T-helper 2 cell (primary cell): ENCODE measurements around the gene HSPB6.
A peak's percentile ranks its signal among the peaks of the same experiment; 100 is the strongest.

Source experiments
- DNase-seq, 5 experiments: peaks; one replicate each; pipeline versions ENCODE4 v3.0.0 to v3.0.0-alpha.2; 2012 to 2022

The HSPB6 gene

DNA sequence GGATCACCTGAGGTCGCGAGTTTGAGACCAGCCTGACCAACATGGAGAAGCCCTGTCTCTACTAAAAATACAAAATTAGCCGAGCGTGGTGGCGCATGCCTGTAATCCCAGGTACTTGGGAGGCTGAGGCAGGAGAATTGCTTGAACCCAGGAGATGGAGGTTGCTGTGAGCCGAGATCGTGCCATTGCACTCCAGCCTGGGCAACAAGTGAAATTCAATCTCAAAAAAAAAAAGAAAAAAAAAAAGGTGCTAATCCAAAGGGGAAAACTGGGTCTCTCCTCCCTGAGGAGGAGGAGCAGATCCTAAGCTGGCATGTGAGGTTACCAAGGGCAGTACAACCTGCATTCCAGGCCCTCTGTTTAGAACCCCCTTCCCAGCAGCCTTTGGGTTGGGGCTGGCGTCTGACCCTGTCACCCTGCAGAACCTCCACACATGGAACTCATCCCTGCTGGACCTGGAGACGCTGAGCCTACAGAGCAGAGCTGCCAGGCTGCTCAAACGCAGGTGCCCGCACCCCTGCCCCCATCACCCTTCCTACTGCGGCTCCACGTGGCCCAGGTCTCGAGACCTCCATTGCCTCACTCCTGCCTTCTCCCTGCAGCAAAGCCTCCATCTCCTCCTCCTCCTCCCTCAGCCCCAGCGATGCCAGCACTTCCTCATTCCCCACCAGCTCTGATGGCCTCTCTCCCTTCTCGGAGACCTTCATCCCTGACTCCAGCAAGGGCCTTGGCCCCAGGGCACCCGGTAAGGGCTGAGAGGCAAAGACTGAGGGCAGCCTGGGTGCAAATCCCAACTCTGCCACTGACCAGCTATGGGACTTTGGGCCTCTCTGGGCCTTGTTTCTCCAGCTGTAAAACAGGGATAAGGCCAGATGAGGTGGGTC, 7.8 kb upstream of the HSPB6 start:
- DNase-seq, result no peak

- DNase-seq, result no peak
Observed at GRCh38 chr19:35760711-35761349, 4.0 kb upstream of the HSPB6 start.

- no peak for DNase-seq
Observed at GRCh38 chr19:35759697-35760096, 2.9 kb upstream of the HSPB6 start.

GRCh38 chr19:35757749-35758608, 1.1 kb upstream of the HSPB6 start, which contains the start of gene PROSER3:
Gene PROSER3 (plus strand): TSS chr19:35758176. CDS start chr19:35758216, 40 bp downstream.
- DNase-seq, result peak; percentile 94 to 100 (median 97)

- no peak for DNase-seq
Observed at GRCh38 chr19:35757231-35757748, 461 bp upstream of the HSPB6 start.

DNA sequence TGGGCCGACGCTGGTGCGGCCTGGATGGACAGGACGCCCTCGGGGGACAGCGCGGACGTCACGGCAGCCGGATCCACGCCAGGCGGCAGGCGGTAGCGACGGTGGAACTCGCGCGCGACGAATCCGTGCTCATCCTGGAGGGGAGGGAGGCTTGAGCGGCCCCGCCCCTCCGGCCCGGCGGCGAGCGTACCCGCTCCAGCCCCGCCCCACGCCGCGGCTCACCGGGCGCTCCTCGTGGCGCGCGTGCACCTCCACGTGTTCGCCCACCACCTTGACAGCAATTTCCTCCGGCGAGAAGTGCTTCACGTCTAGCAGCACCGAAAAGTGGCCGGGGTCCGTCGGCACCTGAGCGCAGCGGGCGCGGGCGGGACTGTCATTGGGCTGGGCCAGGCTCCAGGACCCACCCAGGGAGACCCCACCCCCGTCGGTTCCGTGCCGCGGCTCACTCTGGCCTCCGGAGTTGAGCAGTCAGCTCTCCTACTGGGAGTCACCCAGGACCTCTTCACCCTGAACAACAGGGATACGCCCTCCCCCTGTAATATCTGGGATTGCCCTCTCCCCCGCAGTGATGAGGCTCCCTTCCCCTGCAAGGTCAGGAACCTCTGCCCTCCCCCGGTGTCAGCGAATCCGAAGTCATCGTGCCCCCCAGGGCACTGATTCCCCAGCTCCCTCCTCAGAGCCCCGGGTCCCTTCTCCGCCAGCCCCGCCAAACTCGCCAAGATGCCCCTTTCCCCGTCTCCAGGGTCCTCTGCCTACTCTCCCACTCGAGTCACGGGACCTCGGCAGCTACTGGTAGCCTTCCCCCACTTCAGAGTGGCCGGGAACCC, 1.1 kb downstream of the HSPB6 start:
- peak; percentile 11 to 77 (median 33) for DNase-seq

DNA sequence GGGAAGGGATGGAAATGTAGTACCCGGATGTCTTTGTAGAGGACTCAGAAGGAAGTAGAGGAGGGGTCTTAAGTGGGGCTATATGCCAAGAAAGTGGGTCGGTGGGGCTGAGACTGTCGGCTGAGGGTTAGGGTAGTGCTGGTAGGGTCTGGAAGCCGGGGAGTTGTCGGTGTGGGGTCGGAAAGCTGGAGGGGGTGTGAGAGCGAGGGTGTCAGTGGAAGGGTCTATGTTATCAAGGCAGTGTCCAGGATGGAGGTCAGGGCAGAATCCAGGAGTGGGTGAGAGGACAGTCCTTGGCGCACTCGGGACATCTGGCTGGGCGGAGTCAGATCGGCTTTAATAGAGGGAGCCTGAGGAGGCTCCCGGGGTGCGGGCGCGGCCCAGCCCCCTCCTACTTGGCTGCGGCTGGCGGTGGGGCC, 1.7 kb downstream of the HSPB6 start:
- DNase-seq, result no peak

GRCh38 chr19:35754370-35755130, 2.3 kb downstream of the HSPB6 start:
- DNase-seq, result no peak

DNA sequence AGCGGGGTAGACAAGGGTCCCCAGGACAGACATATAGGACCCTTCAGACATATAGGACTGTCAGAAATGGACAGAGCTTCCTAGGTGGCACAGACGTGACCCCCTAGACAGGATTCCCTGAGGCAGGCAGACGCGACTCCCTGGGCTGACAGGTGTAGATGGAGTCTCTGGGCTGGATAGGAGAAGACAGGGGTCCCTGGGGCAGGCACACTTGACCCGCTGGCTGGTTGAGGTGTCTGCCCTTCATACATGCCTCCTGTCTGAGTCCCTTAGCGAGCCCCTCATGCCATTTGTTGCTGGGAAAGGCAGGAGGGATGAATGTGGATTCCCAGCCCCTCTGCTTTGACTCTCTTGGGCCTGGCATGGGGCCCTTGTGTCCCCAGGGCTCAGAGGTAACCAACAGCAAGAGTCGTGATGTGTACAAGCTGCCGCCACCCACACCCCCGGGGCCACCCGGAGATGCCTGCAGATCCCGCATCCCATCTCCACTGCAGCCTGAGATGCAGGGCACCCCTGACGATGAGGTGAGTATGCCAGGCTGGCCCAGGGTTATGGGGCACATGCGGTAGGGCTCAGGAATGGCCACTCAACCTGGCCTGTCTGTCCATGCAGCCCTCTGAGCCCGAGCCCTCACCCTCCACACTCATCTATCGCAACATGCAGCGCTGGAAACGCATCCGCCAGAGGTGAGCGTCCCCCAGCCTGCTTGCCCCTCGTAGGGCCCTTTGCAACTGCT, 3.0 kb downstream of the HSPB6 start:
- no peak for DNase-seq

- DNase-seq, result no peak
Observed at GRCh38 chr19:35752746-35753350, 4.0 kb downstream of the HSPB6 start.

DNA sequence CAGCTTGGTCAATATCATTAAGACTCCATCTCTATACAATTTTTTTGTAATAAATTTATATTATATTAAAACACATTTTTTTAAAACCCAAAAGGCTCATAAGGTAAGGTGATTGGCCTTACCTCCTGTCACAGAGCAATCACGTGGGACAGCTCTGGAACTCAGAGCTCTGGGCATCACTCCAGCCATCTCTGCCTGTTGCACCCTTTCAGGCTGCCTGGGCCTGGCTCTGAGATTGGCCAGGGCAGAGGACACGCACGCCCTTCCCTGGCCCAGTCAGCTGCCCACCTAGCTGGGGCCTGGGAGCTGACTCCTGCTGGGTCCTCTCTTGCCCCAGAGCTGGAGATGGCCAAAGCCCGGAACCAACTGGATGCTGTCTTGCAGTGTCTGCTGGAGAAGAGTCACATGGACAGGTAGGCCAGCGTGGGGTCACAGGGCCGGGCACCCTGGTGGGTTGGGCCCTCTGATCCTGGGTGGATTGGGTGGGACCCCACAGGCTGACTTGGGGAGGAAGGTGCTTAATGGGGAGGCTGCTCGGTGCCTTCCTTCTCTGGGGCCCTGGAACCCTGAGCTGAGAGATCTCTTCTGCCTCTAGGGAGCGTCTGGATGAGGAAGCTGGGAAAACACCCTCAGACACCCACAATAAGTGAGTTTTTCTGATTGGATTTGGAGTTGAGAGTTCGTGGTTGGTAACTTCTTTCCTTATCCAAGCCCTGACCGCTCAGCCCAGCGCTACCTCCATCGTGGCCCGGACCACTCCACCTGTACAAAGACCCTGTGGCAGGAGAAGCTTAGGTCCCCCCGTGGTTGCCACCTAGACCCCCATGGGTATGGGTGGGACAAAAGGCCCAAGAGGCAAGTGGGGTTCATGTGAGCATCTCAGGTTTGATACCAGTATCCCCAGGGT, 4.7 kb downstream of the HSPB6 start:
- DNase-seq, result no peak

DNA sequence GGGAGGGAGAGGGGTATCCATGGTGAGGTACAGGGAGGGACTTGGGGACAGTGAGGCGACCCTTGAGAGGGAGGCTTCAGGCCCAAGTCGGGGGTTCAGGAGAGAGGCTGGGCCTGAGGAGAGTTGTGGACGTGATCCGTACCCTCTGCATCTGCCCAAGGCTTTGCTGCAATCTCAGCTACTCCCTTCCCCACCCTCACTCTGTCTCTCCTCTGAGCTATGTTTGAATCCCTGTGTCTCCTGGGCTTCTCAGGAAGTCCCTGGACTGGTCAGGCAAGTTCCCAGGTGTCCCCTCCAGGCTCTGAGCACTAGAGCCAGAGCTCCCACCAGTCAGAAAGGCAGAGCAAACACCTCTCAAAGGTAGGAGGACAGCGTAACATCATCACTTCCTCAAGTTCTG, 6.7 kb downstream of the HSPB6 start:
- no peak for DNase-seq

DNA sequence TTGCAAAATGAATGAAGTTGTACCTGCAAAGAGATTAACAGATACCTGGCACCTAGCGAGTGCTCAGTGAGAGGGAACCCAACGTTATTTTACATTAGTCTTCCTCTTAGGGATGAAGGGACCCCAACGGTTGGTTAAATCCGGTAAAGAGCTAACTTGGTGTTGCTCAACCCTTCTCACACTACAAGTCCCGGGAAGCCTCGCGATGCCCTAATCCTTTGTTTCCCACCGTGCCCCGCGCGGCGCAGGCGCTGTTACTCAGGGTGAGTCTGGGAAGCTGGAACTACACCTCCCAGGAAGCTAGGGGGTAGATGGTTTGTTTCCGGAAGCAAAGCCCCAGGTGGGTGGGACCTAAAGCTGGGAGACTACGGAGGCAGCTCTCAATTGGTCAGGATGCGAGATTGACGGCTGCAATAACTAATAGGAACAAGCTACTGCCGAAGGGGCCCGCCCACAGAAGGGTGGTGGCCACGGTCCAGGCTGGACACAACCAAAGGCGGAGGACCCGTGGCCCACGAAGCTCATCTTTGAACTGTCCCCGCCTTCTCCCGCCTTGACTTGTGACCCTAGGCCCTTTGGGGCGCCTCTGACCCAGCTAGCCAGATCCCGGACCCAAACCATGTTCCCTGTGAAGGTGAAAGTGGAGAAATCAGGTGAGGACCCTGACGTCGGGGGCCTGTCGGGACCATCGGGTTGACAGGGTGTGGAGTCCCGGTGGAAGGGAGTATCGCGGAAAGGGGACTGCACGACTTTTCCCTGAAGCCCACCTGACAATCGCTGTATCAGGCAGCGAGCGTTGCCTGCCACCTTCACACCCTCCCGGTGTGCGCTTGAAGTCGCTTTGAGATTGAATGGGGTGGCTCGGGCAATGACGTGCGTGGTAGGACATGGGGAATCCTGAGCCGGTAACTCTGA, 8.5 kb downstream of the HSPB6 start, which contains the start of gene LIN37:
TSS of gene LIN37 (plus strand) at position 471 of the 915 bp plus-strand sequence. CDS start at position 620, 149 bp downstream.
- peak; percentile 96 to 99 (median 98) for DNase-seq

DNA sequence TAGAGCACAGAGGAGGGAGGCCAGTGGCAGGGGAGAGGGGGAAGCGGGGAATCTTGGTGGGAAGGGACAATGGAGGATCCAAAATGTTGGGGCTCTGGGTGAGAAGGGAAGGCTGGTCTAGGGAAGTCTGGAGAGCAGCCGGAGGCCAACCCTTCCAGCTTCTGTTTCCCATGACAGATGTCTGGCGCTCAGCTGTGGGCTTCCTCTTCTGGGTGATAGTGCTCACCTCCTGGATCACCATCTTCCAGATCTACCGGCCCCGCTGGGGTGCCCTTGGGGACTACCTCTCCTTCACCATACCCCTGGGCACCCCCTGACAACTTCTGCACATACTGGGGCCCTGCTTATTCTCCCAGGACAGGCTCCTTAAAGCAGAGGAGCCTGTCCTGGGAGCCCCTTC, 10.3 kb downstream of the HSPB6 start:
- no peak for DNase-seq

DNA sequence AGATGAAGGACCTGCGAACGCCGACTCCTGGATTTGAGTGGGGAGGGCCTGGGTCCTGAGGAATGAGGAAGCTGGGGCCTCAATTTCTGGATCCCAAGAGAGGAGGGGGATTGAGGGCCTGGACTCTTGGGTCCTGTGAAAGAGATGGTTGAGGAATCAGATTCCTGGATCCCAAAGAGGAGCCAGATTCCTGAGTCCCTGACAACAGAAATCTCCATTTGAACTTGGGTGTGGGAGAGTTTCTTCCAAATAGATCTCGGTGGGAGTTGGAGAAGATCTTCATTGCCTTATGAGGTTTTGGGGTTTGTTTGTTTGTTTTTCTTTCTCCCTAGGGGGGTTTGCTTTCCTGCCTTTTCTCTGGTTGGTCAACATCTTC, 10.8 kb downstream of the HSPB6 start:
- no peak for DNase-seq

- peak; percentile 88 to 99 (median 95) for DNase-seq
Observed at GRCh38 chr19:35745328-35746086, 11.3 kb downstream of the HSPB6 start, which contains the start of the genes PSENEN and U2AF1L4. Gene PSENEN (plus strand): TSS chr19:35745651. CDS start chr19:35745931, 280 bp downstream. Gene U2AF1L4 (minus strand): TSS chr19:35745418. CDS start chr19:35745391, 27 bp downstream.
